H9 (cell line): ENCODE data around the gene RS1. TPM values are rescaled to one million over a fixed set of nuclear protein-coding genes. Genes with fewer than 3 reads are reported as not detected.

Experiments
- DNase-seq: peaks from one replicate; pipeline ENCODE4 v3.0.0-alpha.2; 2017
- H2AFZ ChIP-seq: one replicate; pipeline ENCODE4 v1.6.1; 2013; ENCODE audit warnings: mild to moderate bottlenecking, low read length, control low read depth, moderate library complexity
- H2AK5ac ChIP-seq: 2 replicates; pipeline ENCODE4 v1.6.1; 2013; ENCODE audit warnings: low read length, control low read depth, mixed read lengths; ENCODE audit not compliant: insufficient read length
- H2BK120ac ChIP-seq: one replicate; pipeline ENCODE4 v1.6.1; 2013; ENCODE audit warnings: low read depth, mild to moderate bottlenecking, low read length, control low read depth, inconsistent platforms; ENCODE audit not compliant: poor library complexity, severe bottlenecking
- H2BK12ac ChIP-seq: 2 replicates; pipeline ENCODE4 v1.6.1; 2013; ENCODE audit warnings: low read length, control low read depth, mixed read lengths, low read depth; ENCODE audit not compliant: insufficient read length
- H2BK15ac ChIP-seq: 2 replicates; pipeline ENCODE4 v1.6.1; 2013; ENCODE audit warnings: low read depth, low read length, control low read depth
- H2BK20ac ChIP-seq: one replicate; pipeline ENCODE4 v1.6.1; 2013; ENCODE audit warnings: low read depth, mild to moderate bottlenecking, low read length, control low read depth, inconsistent platforms; ENCODE audit not compliant: poor library complexity, severe bottlenecking
- H2BK5ac ChIP-seq: 2 replicates; pipeline ENCODE4 v1.6.1; 2013; ENCODE audit warnings: low read length, control low read depth, mixed read lengths; ENCODE audit not compliant: insufficient read length
- H3K14ac ChIP-seq: 2 replicates; pipeline ENCODE4 v1.6.1; 2013; ENCODE audit warnings: low read length, control low read depth; ENCODE audit not compliant: insufficient read depth
- H3K18ac ChIP-seq: 2 replicates; pipeline ENCODE4 v1.6.1; 2013; ENCODE audit warnings: low read depth, mild to moderate bottlenecking, mixed read lengths, low read length, control low read depth; ENCODE audit not compliant: insufficient read length
- H3K23ac ChIP-seq: 2 replicates; pipeline ENCODE4 v1.6.1; 2013; ENCODE audit warnings: low read length, control low read depth, mixed read lengths, low read depth; ENCODE audit not compliant: insufficient read length
- H3K23me2 ChIP-seq: 2 replicates; pipeline ENCODE4 v1.6.1; 2013; ENCODE audit warnings: low read depth, mild to moderate bottlenecking, mixed read lengths, low read length, control low read depth; ENCODE audit not compliant: insufficient read length, poor library complexity, severe bottlenecking
- H3K27ac ChIP-seq: 2 replicates; pipeline ENCODE4 v1.5.1; 2013; ENCODE audit warnings: low read length, control low read depth, mixed read lengths, low read depth; ENCODE audit not compliant: insufficient read length
- H3K27me3 ChIP-seq: 2 replicates; pipeline ENCODE4 v1.6.1; 2013; ENCODE audit warnings: low read length, control low read depth, inconsistent platforms; ENCODE audit not compliant: insufficient read depth
- H3K4ac ChIP-seq: 2 replicates; pipeline ENCODE4 v1.6.1; 2013; ENCODE audit warnings: low read depth, mild to moderate bottlenecking, control low read depth, inconsistent platforms, low read length, moderate library complexity
- H3K4me1 ChIP-seq: 2 replicates; pipeline ENCODE4 v1.6.1; 2013; ENCODE audit warnings: low read length, control low read depth, inconsistent platforms; ENCODE audit not compliant: insufficient read depth
- H3K4me2 ChIP-seq: 2 replicates; pipeline ENCODE4 v1.6.1; 2013; ENCODE audit warnings: low read length, control low read depth, mixed read lengths; ENCODE audit not compliant: insufficient read length, insufficient read depth
- H3K56ac ChIP-seq: 2 replicates; pipeline ENCODE4 v1.6.1; 2013; ENCODE audit warnings: low read depth, mild to moderate bottlenecking, mixed read lengths, low read length, control low read depth; ENCODE audit not compliant: insufficient read length
- H3K79me1 ChIP-seq: 2 replicates; pipeline ENCODE4 v1.6.1; 2013; ENCODE audit warnings: low read depth, mild to moderate bottlenecking, moderate library complexity, low read length, control low read depth, inconsistent platforms; ENCODE audit not compliant: insufficient read depth, poor library complexity, severe bottlenecking
- H3K79me2 ChIP-seq: 2 replicates; pipeline ENCODE4 v1.6.1; 2013; ENCODE audit warnings: low read length, control low read depth, inconsistent platforms; ENCODE audit not compliant: insufficient read depth
- H3K9ac ChIP-seq: 2 replicates; pipeline ENCODE4 v1.6.1; 2013; ENCODE audit warnings: low read length, control low read depth, mixed read lengths; ENCODE audit not compliant: insufficient read length; ENCODE audit errors: extremely low read depth
- H3K9me3 ChIP-seq: one replicate; pipeline ENCODE4 v1.6.1; 2013; ENCODE audit warnings: low read depth, low read length, inconsistent platforms; ENCODE audit not compliant: control insufficient read depth
- H3T11ph ChIP-seq: one replicate; pipeline ENCODE4 v1.6.1; 2013; ENCODE audit warnings: mild to moderate bottlenecking, low read length, control low read depth, inconsistent platforms
- H4K20me1 ChIP-seq: one replicate; pipeline ENCODE4 v1.6.1; 2013; ENCODE audit not compliant: control insufficient read depth, insufficient read length, insufficient read depth
- H4K5ac ChIP-seq: 2 replicates; pipeline ENCODE4 v1.6.1; 2013; ENCODE audit warnings: low read depth, mild to moderate bottlenecking, mixed read lengths, low read length, control low read depth; ENCODE audit not compliant: insufficient read length
- H4K8ac ChIP-seq: replicated peaks from 2 replicates; pipeline ENCODE4 v1.6.1; 2013; ENCODE audit warnings: low read length, control low read depth, mixed read lengths, low read depth; ENCODE audit not compliant: insufficient read length
- H4K91ac ChIP-seq: 2 replicates; pipeline ENCODE4 v1.6.1; 2013; ENCODE audit warnings: low read depth, mild to moderate bottlenecking, moderate library complexity, mixed read lengths, low read length, control low read depth; ENCODE audit not compliant: insufficient read length
- H3K27ac Mint-ChIP-seq, 3 experiments: 2 replicates in 2 of 3; 3 replicates in 1 of 3; pipeline ENCODE4 v1.8.0; 2020 to 2021; ENCODE audit warnings: mixed read lengths in 3 of 3, mild to moderate bottlenecking in 1 of 3, moderate library complexity in 1 of 3
- H3K27me3 Mint-ChIP-seq: 2 replicates; pipeline ENCODE4 v1.8.0; 2021; ENCODE audit warnings: low read depth, mild to moderate bottlenecking, moderate library complexity, mixed read lengths
- H3K36me3 Mint-ChIP-seq, 3 experiments: 2 replicates in 2 of 3; 3 replicates in 1 of 3; pipeline ENCODE4 v1.8.0; 2020 to 2021; ENCODE audit warnings: low read depth in 3 of 3, mixed read lengths in 3 of 3; ENCODE audit not compliant: insufficient read depth in 1 of 3
- H3K4me1 Mint-ChIP-seq, 2 experiments: 2 replicates each; pipeline ENCODE4 v1.8.0; 2020; ENCODE audit warnings: mixed read lengths in 2 of 2
- H3K4me3 Mint-ChIP-seq, 2 experiments: 2 replicates in 1 of 2; 3 replicates in 1 of 2; pipeline ENCODE4 v1.8.0; 2020 to 2021; ENCODE audit warnings: mild to moderate bottlenecking in 2 of 2, mixed read lengths in 2 of 2, moderate library complexity in 1 of 2
- H3K9me3 Mint-ChIP-seq, 2 experiments: 2 replicates in 1 of 2; 3 replicates in 1 of 2; pipeline ENCODE4 v1.8.0; 2020; ENCODE audit warnings: mild to moderate bottlenecking in 2 of 2, mixed read lengths in 2 of 2, moderate library complexity in 1 of 2
- WGBS: extraction: QIAGEN DNeasy Blood & Tissue Kit; methylation state at CpG from one replicate; pipeline ENCODE4 v1.1.7; 2013; ENCODE audit warnings: missing lambda C conversion rate, low lambda C conversion rate, mixed read lengths; ENCODE audit not compliant: insufficient read length; ENCODE audit errors: extremely low coverage; 5-methylcytosine and 5-hydroxymethylcytosine counted together
- total RNA-seq: library from RNA; stranded (reverse); gene quantifications from 2 replicates; pipeline ENCODE4 v1.2.1, GENCODE V29; 2021
- TF ChIP-seq, protein P1 (sequence below): fragments of 200-600 bp; sonication (generic); conservative IDR thresholded peaks from 3 replicates; pipeline ENCODE4 v1.8.0; 2021; ENCODE audit warnings: antibody characterized with exemption, mild to moderate bottlenecking

The RS1 gene
- total RNA-seq, 1 experiment from 2014 or later, result not detected

DNA sequence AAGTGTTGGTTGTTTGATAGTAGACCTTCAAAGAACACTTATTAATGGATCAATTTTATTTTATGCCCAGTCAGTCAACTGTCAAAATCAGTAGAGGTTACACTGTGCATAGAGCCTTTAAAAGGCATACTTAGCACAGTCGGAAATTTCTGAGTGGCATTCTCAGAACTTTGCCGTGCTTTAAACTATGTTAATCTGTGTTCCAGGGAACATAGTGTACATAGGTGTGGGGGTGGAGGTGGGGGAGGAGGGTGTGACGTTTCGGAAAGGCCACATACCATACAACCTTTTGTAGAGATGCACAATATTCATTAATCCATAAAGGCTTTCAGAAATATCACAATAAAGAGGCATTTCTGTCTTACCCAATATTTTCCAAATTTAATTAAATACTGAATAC is 75.8 kb downstream of the RS1 start:
- Histone ChIP-seq H2BK120ac (no peak overlapping the region), H2AFZ (no peak overlapping the region), H2BK20ac (no peak overlapping the region), H3K79me1 (no peaks in the 10 kb centered on the region), H3K56ac (no peak overlapping the region), H3K4me1 (no peaks in the 10 kb centered on the region), H2BK15ac (no peak overlapping the region), H3K79me2 (no peaks in the 10 kb centered on the region; the same call in 1 of the 2 replicates), H3K4ac (no peak overlapping the region), H4K91ac (no peak overlapping the region), H3K4me2 (no peak overlapping the region), H2BK12ac (no peak overlapping the region), H3T11ph (no peak overlapping the region), H2AK5ac (no peak overlapping the region), H4K8ac (no peak overlapping the region), H3K23me2 (no peaks in the 10 kb centered on the region), H3K18ac (no peak overlapping the region), H3K9ac (no peak overlapping the region), H3K14ac (no peak overlapping the region), H3K27me3 (no peaks in the 10 kb centered on the region), H3K23ac (no peak overlapping the region), H3K9me3 (peaks cover 41% of the 10 kb centered on the region), H4K20me1 (no peaks in the 10 kb centered on the region), H3K27ac (no peak overlapping the region), H4K5ac (no peak overlapping the region), H2BK5ac (no peak overlapping the region)
- Mint-ChIP-seq H3K4me1 (no peaks in the 10 kb centered on the region), H3K9me3 (peaks cover 49 to 50% of the 10 kb centered on the region in 2 experiments), H3K27me3 (no peaks in the 10 kb centered on the region), H3K4me3 (no peak overlapping the region), H3K27ac (no peak overlapping the region), H3K36me3 (peaks cover 8 to 32% (median 16%) of the 10 kb centered on the region in 3 experiments; a peak in 6 of 7 replicates)
- DNase-seq, result no peak
- TF ChIP-seq, protein P1, sequence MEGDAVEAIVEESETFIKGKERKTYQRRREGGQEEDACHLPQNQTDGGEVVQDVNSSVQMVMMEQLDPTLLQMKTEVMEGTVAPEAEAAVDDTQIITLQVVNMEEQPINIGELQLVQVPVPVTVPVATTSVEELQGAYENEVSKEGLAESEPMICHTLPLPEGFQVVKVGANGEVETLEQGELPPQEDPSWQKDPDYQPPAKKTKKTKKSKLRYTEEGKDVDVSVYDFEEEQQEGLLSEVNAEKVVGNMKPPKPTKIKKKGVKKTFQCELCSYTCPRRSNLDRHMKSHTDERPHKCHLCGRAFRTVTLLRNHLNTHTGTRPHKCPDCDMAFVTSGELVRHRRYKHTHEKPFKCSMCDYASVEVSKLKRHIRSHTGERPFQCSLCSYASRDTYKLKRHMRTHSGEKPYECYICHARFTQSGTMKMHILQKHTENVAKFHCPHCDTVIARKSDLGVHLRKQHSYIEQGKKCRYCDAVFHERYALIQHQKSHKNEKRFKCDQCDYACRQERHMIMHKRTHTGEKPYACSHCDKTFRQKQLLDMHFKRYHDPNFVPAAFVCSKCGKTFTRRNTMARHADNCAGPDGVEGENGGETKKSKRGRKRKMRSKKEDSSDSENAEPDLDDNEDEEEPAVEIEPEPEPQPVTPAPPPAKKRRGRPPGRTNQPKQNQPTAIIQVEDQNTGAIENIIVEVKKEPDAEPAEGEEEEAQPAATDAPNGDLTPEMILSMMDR, result no peak
- no CpG with 5 or more reads among the region's 4 CpGs for WGBS
